ENCODE results near the gene LIMCH1.

Gene LIMCH1

GRCh38 chr4:41598580-41598979 is 60.6 kb downstream of the LIMCH1 start:
- no peak for TF ChIP-seq FOXP2 (optimal IDR thresholded peaks at IDR 0.05; ENCODE audit: borderline replicate concordance, extremely low read depth, extremely low read length, insufficient read depth)
- no peak for TF ChIP-seq POLR2AphosphoS5 (IDR thresholded peaks at IDR 0.05; ENCODE audit: low read depth, low read length)
- TF ChIP-seq, protein P1, sequence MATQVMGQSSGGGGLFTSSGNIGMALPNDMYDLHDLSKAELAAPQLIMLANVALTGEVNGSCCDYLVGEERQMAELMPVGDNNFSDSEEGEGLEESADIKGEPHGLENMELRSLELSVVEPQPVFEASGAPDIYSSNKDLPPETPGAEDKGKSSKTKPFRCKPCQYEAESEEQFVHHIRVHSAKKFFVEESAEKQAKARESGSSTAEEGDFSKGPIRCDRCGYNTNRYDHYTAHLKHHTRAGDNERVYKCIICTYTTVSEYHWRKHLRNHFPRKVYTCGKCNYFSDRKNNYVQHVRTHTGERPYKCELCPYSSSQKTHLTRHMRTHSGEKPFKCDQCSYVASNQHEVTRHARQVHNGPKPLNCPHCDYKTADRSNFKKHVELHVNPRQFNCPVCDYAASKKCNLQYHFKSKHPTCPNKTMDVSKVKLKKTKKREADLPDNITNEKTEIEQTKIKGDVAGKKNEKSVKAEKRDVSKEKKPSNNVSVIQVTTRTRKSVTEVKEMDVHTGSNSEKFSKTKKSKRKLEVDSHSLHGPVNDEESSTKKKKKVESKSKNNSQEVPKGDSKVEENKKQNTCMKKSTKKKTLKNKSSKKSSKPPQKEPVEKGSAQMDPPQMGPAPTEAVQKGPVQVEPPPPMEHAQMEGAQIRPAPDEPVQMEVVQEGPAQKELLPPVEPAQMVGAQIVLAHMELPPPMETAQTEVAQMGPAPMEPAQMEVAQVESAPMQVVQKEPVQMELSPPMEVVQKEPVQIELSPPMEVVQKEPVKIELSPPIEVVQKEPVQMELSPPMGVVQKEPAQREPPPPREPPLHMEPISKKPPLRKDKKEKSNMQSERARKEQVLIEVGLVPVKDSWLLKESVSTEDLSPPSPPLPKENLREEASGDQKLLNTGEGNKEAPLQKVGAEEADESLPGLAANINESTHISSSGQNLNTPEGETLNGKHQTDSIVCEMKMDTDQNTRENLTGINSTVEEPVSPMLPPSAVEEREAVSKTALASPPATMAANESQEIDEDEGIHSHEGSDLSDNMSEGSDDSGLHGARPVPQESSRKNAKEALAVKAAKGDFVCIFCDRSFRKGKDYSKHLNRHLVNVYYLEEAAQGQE (IDR thresholded peaks at IDR 0.05; ENCODE audit: insufficient read depth in 1 of 2, low read depth in 2 of 2, low read length in 2 of 2) = no peak
- TF ChIP-seq TAF1 (IDR thresholded peaks at IDR 0.05; ENCODE audit: borderline replicate concordance, insufficient read depth, low read length) = no peak
- TF ChIP-seq SIN3A (IDR thresholded peaks at IDR 0.05; ENCODE audit: borderline replicate concordance, insufficient read depth, low read length) = no peak

GRCh38 chr4:41599192-41599786 is 61.3 kb downstream of the LIMCH1 start:
- no peak for TF ChIP-seq FOXP2 (optimal IDR thresholded peaks at IDR 0.05; ENCODE audit: borderline replicate concordance, extremely low read depth, extremely low read length, insufficient read depth)
- TF ChIP-seq, protein P1 (IDR thresholded peaks at IDR 0.05; ENCODE audit: insufficient read depth in 1 of 2, low read depth in 2 of 2, low read length in 2 of 2) = no peak
- no peak for TF ChIP-seq POLR2AphosphoS5 (IDR thresholded peaks at IDR 0.05; ENCODE audit: low read depth, low read length)
- TF ChIP-seq SIN3A (IDR thresholded peaks at IDR 0.05; ENCODE audit: borderline replicate concordance, insufficient read depth, low read length) = no peak
- TF ChIP-seq TAF1 (IDR thresholded peaks at IDR 0.05; ENCODE audit: borderline replicate concordance, insufficient read depth, low read length) = no peak

- TF ChIP-seq POLR2AphosphoS5 (IDR thresholded peaks at IDR 0.05; ENCODE audit: low read depth, low read length) (no peak), FOXP2 (optimal IDR thresholded peaks at IDR 0.05; ENCODE audit: borderline replicate concordance, extremely low read depth, extremely low read length, insufficient read depth) (no peak), SIN3A (IDR thresholded peaks at IDR 0.05; ENCODE audit: borderline replicate concordance, insufficient read depth, low read length) (no peak), TAF1 (IDR thresholded peaks at IDR 0.05; ENCODE audit: borderline replicate concordance, insufficient read depth, low read length) (no peak)
- TF ChIP-seq, protein P1 (IDR thresholded peaks at IDR 0.05; ENCODE audit: insufficient read depth in 1 of 2, low read depth in 2 of 2, low read length in 2 of 2) = no peak
These were observed 62.4 kb downstream of the LIMCH1 start for GRCh38 chr4:41600243-41600912.

DNA sequence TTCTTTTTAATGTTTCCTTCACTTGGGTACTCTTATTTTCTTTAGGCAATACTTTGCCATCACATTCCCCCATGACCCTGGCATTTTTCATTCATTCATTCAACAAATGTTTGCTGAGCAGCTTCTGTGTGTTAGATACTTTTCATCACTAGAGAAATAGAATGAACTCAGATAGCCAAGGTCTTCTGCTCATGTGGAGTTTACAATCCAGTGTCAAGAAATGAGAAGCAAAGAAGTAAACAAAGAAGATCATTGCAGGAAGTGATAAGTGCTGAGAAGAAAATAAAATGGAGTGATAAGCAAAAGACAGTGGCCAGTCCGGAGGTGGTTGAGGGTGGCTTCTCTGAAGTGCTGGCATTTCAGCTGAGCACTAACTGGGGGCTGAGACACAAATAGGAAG is 63.1 kb downstream of the LIMCH1 start:
- TF ChIP-seq POLR2AphosphoS5 (IDR thresholded peaks at IDR 0.05; ENCODE audit: low read depth, low read length) = no peak
- no peak for TF ChIP-seq TAF1 (IDR thresholded peaks at IDR 0.05; ENCODE audit: borderline replicate concordance, insufficient read depth, low read length)
- TF ChIP-seq FOXP2 (optimal IDR thresholded peaks at IDR 0.05; ENCODE audit: borderline replicate concordance, extremely low read depth, extremely low read length, insufficient read depth) = no peak
- TF ChIP-seq, protein P1 (IDR thresholded peaks at IDR 0.05; ENCODE audit: insufficient read depth in 1 of 2, low read depth in 2 of 2, low read length in 2 of 2) = no peak
- no peak for TF ChIP-seq SIN3A (IDR thresholded peaks at IDR 0.05; ENCODE audit: borderline replicate concordance, insufficient read depth, low read length)

Data from PFSK-1 (cell line).